ENCODE data around the gene GPR107. TPM values are rescaled to one million over a fixed set of nuclear protein-coding genes. Genes with fewer than 3 reads are reported as not detected.
A peak's percentile ranks its signal among the peaks of the same experiment; 100 is the strongest.

The GPR107 gene
- total RNA-seq, 4 donors from 2014 or later = 19.3 to 36.1 (median 28.9) TPM

- H3K4me3 ChIP-seq = no peak overlapping the region
- no peaks in the 10 kb centered on the region for H3K27me3 ChIP-seq
- 74 to 78% methylated on average over 4 of the region's 4 CpGs for WGBS, 2 donors
- H3K27ac ChIP-seq = peak overlapping the region in 2 of 4 donors; percentile 96 to 98
- H3K36me3 ChIP-seq = no peaks in the 10 kb centered on the region
- TF ChIP-seq EP300 (IDR thresholded peaks at IDR 0.05) (no peak), POLR2A (IDR thresholded peaks at IDR 0.05) (no peak), CTCF (IDR thresholded peaks at IDR 0.05) (no peak)
- DNase-seq (ENCODE audit: low spot score in 2 of 2) = no peak
- no peaks in the 10 kb centered on the region for H3K9me3 ChIP-seq
- peaks cover 0 to 23% (median 10%) of the 10 kb centered on the region in 4 donors for H3K4me1 ChIP-seq
Measured at GRCh38 chr9:130045725-130046450, 7.8 kb upstream of the GPR107 start.

GRCh38 chr9:130049431-130050210 lies 4.1 kb upstream of the GPR107 start:
- Histone ChIP-seq H3K4me3 (no peak overlapping the region), H3K9me3 (no peaks in the 10 kb centered on the region), H3K27me3 (no peaks in the 10 kb centered on the region), H3K4me1 (peaks cover 0 to 32% (median 22%) of the 10 kb centered on the region in 4 donors), H3K27ac (peak overlapping the region in 2 of 4 donors; percentile 27 to 51), H3K36me3 (no peaks in the 10 kb centered on the region)
- 66 to 68% methylated on average over 11 of the region's 11 CpGs for WGBS, 2 donors
- DNase-seq (ENCODE audit: low spot score in 2 of 2) = no peak
- TF ChIP-seq CTCF (IDR thresholded peaks at IDR 0.05) = no peak
- TF ChIP-seq POLR2A (IDR thresholded peaks at IDR 0.05) = no peak
- TF ChIP-seq EP300 (IDR thresholded peaks at IDR 0.05) = no peak

- TF ChIP-seq EP300 (IDR thresholded peaks at IDR 0.05) = no peak
- TF ChIP-seq CTCF (IDR thresholded peaks at IDR 0.05) = no peak
- TF ChIP-seq POLR2A (IDR thresholded peaks at IDR 0.05) = no peak
- 94 to 95% methylated on average over 3 of the region's 3 CpGs for WGBS, 2 donors
- H3K27me3 ChIP-seq = no peaks in the 10 kb centered on the region
Measured at GRCh38 chr9:130050462-130050861, 3.2 kb upstream of the GPR107 start.

GRCh38 chr9:130051855-130052254 lies 1.9 kb upstream of the GPR107 start:
- TF ChIP-seq POLR2A (IDR thresholded peaks at IDR 0.05) (no peak), EP300 (IDR thresholded peaks at IDR 0.05) (no peak), CTCF (IDR thresholded peaks at IDR 0.05) (no peak)
- no peaks in the 10 kb centered on the region for H3K36me3 ChIP-seq
- H3K4me3 ChIP-seq = no peak overlapping the region
- no peaks in the 10 kb centered on the region for H3K9me3 ChIP-seq
- no peaks in the 10 kb centered on the region for H3K27me3 ChIP-seq
- no peak for DNase-seq (ENCODE audit: low spot score in 2 of 2)
- H3K27ac ChIP-seq = peak overlapping the region in 3 of 4 donors; percentile 11 to 48 (median 46)
- peaks cover 0 to 41% (median 30%) of the 10 kb centered on the region in 4 donors for H3K4me1 ChIP-seq

More at GRCh38 chr9:130050462-130050861, 3.2 kb upstream of the GPR107 start:
- DNase-seq (ENCODE audit: low spot score in 2 of 2) = no peak
- no peaks in the 10 kb centered on the region for H3K9me3 ChIP-seq
- H3K4me1 ChIP-seq = peaks cover 0 to 37% (median 28%) of the 10 kb centered on the region in 4 donors
- H3K36me3 ChIP-seq = no peaks in the 10 kb centered on the region
- H3K27ac ChIP-seq = no peak overlapping the region
- no peak overlapping the region for H3K4me3 ChIP-seq

- Histone ChIP-seq H3K27me3 (no peaks in the 10 kb centered on the region), H3K36me3 (peaks cover 0 to 8% (median 0%) of the 10 kb centered on the region in 3 donors), H3K4me1 (peaks cover 0 to 41% (median 30%) of the 10 kb centered on the region in 4 donors), H3K27ac (peak overlapping the region in 3 of 4 donors; percentile 91 to 95 (median 94)), H3K4me3 (peak overlapping the region; percentile 60 to 98 (median 90)), H3K9me3 (no peaks in the 10 kb centered on the region)
- no peak for DNase-seq (ENCODE audit: low spot score in 2 of 2)
- no peak for TF ChIP-seq CTCF (IDR thresholded peaks at IDR 0.05)
- no peak for TF ChIP-seq POLR2A (IDR thresholded peaks at IDR 0.05)
- TF ChIP-seq EP300 (IDR thresholded peaks at IDR 0.05) = no peak
- WGBS, 2 donors = 11 to 15% methylated on average over 9 of the region's 9 CpGs
Measured at GRCh38 chr9:130053109-130053503, 600 bp upstream of the GPR107 start.
